ENCODE results near the gene ISCU. TPM values are rescaled to one million over a fixed set of nuclear protein-coding genes. Genes with fewer than 3 reads are reported as not detected.

Gene ISCU
- total RNA-seq, 1 donor, result 136 TPM

DNA sequence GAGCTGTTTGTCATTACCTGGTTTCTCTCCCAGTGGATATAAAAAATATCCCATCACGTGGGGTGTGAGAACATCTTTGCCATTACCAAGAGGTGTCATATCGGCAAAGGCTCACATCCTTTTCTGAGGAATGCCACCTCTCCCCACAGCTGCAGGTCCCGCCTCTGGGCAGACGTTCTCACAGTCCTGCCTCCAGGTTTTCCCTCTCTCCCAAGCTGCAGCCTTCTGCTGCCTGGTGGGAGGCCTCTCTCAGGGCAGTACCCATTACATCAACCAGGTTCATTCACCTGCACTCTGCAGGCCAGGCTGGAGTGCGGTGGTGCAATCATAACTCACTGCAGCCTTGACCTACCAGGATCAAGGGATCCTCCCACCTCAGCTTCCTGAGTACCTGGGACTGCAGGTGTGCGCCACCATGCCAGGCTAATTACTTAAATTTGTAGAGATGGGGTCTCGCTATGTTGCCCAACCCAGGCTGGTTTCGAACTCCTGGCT lies 50.4 kb downstream of the ISCU start:
- DNase-seq (ENCODE audit: low read depth), result no peak
- no peak overlapping the region for H3K4me3 ChIP-seq (ENCODE audit: low read depth, low read length)
- no peak for TF ChIP-seq CTCF (IDR thresholded peaks at IDR 0.05; ENCODE audit: insufficient read depth, low read length)

- TF ChIP-seq CTCF (IDR thresholded peaks at IDR 0.05; ENCODE audit: insufficient read depth, low read length), result no peak
- H3K4me3 ChIP-seq (ENCODE audit: low read depth, low read length), result no peak overlapping the region
- no peak for DNase-seq (ENCODE audit: low read depth)
Observed at GRCh38 chr12:108613548-108613947, 51.2 kb downstream of the ISCU start.

GRCh38 chr12:108614041-108614440 lies 51.6 kb downstream of the ISCU start:
- TF ChIP-seq CTCF (IDR thresholded peaks at IDR 0.05; ENCODE audit: insufficient read depth, low read length), result no peak
- DNase-seq (ENCODE audit: low read depth), result no peak
- H3K4me3 ChIP-seq (ENCODE audit: low read depth, low read length), result no peak overlapping the region

GRCh38 chr12:108614639-108615038 lies 52.2 kb downstream of the ISCU start:
- H3K4me3 ChIP-seq (ENCODE audit: low read depth, low read length), result no peak overlapping the region
- no peak for TF ChIP-seq CTCF (IDR thresholded peaks at IDR 0.05; ENCODE audit: insufficient read depth, low read length)
- DNase-seq (ENCODE audit: low read depth), result no peak

- no peak overlapping the region for H3K4me3 ChIP-seq (ENCODE audit: low read depth, low read length)
- DNase-seq (ENCODE audit: low read depth), result no peak
- no peak for TF ChIP-seq CTCF (IDR thresholded peaks at IDR 0.05; ENCODE audit: insufficient read depth, low read length)
Observed at GRCh38 chr12:108615918-108616317, 53.5 kb downstream of the ISCU start.

- TF ChIP-seq CTCF (IDR thresholded peaks at IDR 0.05; ENCODE audit: insufficient read depth, low read length), result no peak
- no peak for DNase-seq (ENCODE audit: low read depth)
- H3K4me3 ChIP-seq (ENCODE audit: low read depth, low read length), result no peak overlapping the region
Observed at GRCh38 chr12:108616359-108616758, 54.0 kb downstream of the ISCU start.

Measured in fibroblast of the aortic adventitia (primary cell).